Uterus (tissue), 4 donors: Measurements from ENCODE around the gene HIVEP3. TPM values are rescaled to one million over a fixed set of nuclear protein-coding genes. Genes with fewer than 3 reads are reported as not detected.

ENCODE experiments used
- DNase-seq, 2 donors: peaks; one replicate each; pipeline ENCODE4 v3.0.0-alpha.2; 2019 to 2020
- H3K27ac ChIP-seq, 2 donors: fragments of 200-600 bp; sonication (generic); 1 replicate in 1 of 2; 2 replicates in 1 of 2; pipeline ENCODE4 v1.5.1; 2016 to 2018
- H3K27me3 ChIP-seq, 2 donors: fragments of 200-600 bp; sonication (generic); one replicate each; pipeline ENCODE4 v1.5.1; 2018 to 2019; ENCODE audit warnings: control low read depth in 1 of 2
- H3K36me3 ChIP-seq, 2 donors: fragments of 200-600 bp; sonication (generic); one replicate each; pipeline ENCODE4 v1.5.1; 2019; ENCODE audit warnings: control low read depth in 1 of 2
- H3K4me1 ChIP-seq, 2 donors: fragments of 200-600 bp; sonication (generic); one replicate each; pipeline ENCODE4 v1.5.1; 2018 to 2019; ENCODE audit warnings: control low read depth in 1 of 2
- H3K4me3 ChIP-seq, 2 donors: fragments of 200-600 bp; sonication (generic); 1 replicate in 1 of 2; 2 replicates in 1 of 2; pipeline ENCODE4 v1.5.1; 2018 to 2019; ENCODE audit warnings: mild to moderate bottlenecking in 1 of 2
- H3K9me3 ChIP-seq, 2 donors: fragments of 200-600 bp; sonication (generic); one replicate each; pipeline ENCODE4 v1.5.1; 2019; ENCODE audit warnings: control low read depth in 1 of 2
- CTCF ChIP-seq, 4 experiments: fragments of 200-600 bp in 2 of 4; fragments of 450-650 bp in 2 of 4; sonication (generic) in 2 of 4; IDR thresholded peaks; one replicate each; pipeline ENCODE4 v1.5.1; 2016 to 2019; ENCODE audit warnings: antibody characterized with exemption in 4 of 4, mild to moderate bottlenecking in 2 of 4, moderate library complexity in 1 of 4
- POLR2A ChIP-seq, 2 donors: fragments of 450-650 bp; IDR thresholded peaks; one replicate each; pipeline ENCODE4 v1.6.1; 2016; ENCODE audit warnings: antibody characterized with exemption in 2 of 2, mild to moderate bottlenecking in 1 of 2, moderate library complexity in 1 of 2
- intact Hi-C: fragments of 100-400 bp; cut with DNase I; formaldehyde crosslinking; loops from one replicate; pipeline ENCODE4 v1.15.1; 2023; ENCODE audit warnings: low total_unique reads
- total RNA-seq, 4 donors: library from RNA; depleted of rRNA in 3 of 4; stranded (reverse); fragments of >200 nt in 3 of 4; gene quantifications; one replicate each; pipeline versions ENCODE4 v1.1.0 to v1.2.4, GENCODE V29; 2014 to 2023
- donor health status: DM: yes; HTN: yes; CAD: no.

HIVEP3 gene
- total RNA-seq, 4 donors from 2014 or later: 0.51 to 7.6 (median 2.9) TPM

- no peaks in the 10 kb centered on the region for H3K36me3 ChIP-seq
- H3K4me3 ChIP-seq: no peak overlapping the region
- peaks cover 0 to 3% of the 10 kb centered on the region in 2 donors for H3K4me1 ChIP-seq
- no peak for DNase-seq
- TF ChIP-seq POLR2A (IDR thresholded peaks at IDR 0.05) (no peak), CTCF (IDR thresholded peaks at IDR 0.05) (no peak)
- no peaks in the 10 kb centered on the region for H3K27me3 ChIP-seq
- H3K9me3 ChIP-seq: no peaks in the 10 kb centered on the region
- no peak overlapping the region for H3K27ac ChIP-seq
- intact Hi-C loops: no loop called here
Observed at GRCh38 chr1:41866285-41866684, 52.4 kb downstream of the HIVEP3 start.

- no peak for DNase-seq
- intact Hi-C loops: no loop called here
- H3K27me3 ChIP-seq: no peaks in the 10 kb centered on the region
- TF ChIP-seq POLR2A (IDR thresholded peaks at IDR 0.05) (no peak), CTCF (IDR thresholded peaks at IDR 0.05) (no peak)
- H3K9me3 ChIP-seq: no peaks in the 10 kb centered on the region
- no peak overlapping the region for H3K4me3 ChIP-seq
- H3K4me1 ChIP-seq: peaks cover 0 to 3% of the 10 kb centered on the region in 2 donors
- H3K27ac ChIP-seq: no peak overlapping the region
- H3K36me3 ChIP-seq: no peaks in the 10 kb centered on the region
Observed at GRCh38 chr1:41864471-41865040, 54.2 kb downstream of the HIVEP3 start.

GRCh38 chr1:41863718-41864117 is 55.0 kb downstream of the HIVEP3 start:
- no peak overlapping the region for H3K27ac ChIP-seq
- TF ChIP-seq CTCF (IDR thresholded peaks at IDR 0.05) (no peak), POLR2A (IDR thresholded peaks at IDR 0.05) (no peak)
- intact Hi-C loops: no loop called here

GRCh38 chr1:41862384-41863221 is 56.1 kb downstream of the HIVEP3 start:
- intact Hi-C loops: no loop called here
- TF ChIP-seq CTCF (IDR thresholded peaks at IDR 0.05): no peak
- TF ChIP-seq POLR2A (IDR thresholded peaks at IDR 0.05): no peak
- no peak for DNase-seq
- Histone ChIP-seq H3K4me3 (no peak overlapping the region), H3K36me3 (no peaks in the 10 kb centered on the region), H3K27me3 (no peaks in the 10 kb centered on the region), H3K4me1 (peaks cover 0 to 3% of the 10 kb centered on the region in 2 donors), H3K27ac (no peak overlapping the region), H3K9me3 (no peaks in the 10 kb centered on the region)

More at GRCh38 chr1:41863718-41864117, 55.0 kb downstream of the HIVEP3 start:
- Histone ChIP-seq H3K4me1 (peaks cover 0 to 3% of the 10 kb centered on the region in 2 donors), H3K27me3 (no peaks in the 10 kb centered on the region), H3K36me3 (no peaks in the 10 kb centered on the region), H3K4me3 (no peak overlapping the region), H3K9me3 (no peaks in the 10 kb centered on the region)
- no peak for DNase-seq
